GM23338 (cell line): ENCODE data around the gene CNTN1. TPM values are rescaled to one million over a fixed set of nuclear protein-coding genes. Genes with fewer than 3 reads are reported as not detected.

ENCODE experiments used
- ATAC-seq: fragments of 200-7000 bp; cut with Tn5 transposase; 3 replicates; pipeline ENCODE4 v1.9.1; 2020
- DNase-seq: peaks from one replicate; pipeline ENCODE4 v3.0.0-alpha.2; 2015; ENCODE audit warnings: low spot score
- H2AFZ ChIP-seq: fragments of 200-600 bp; sonication (generic); 2 replicates; pipeline ENCODE4 v1.8.0; 2016; ENCODE audit warnings: antibody characterized with exemption, mild to moderate bottlenecking, moderate library complexity
- H3F3A ChIP-seq: fragments of 200-600 bp; sonication (generic); replicated peaks from 2 replicates; pipeline ENCODE4 v1.8.0; 2017; ENCODE audit warnings: antibody characterized with exemption, mixed run types, low read depth
- H3K27ac ChIP-seq: fragments of 200-600 bp; sonication (generic); 2 replicates; pipeline ENCODE4 v1.6.1; 2016; ENCODE audit warnings: low read depth
- H3K27me3 ChIP-seq: fragments of 200-600 bp; sonication (generic); 2 replicates; pipeline ENCODE4 v1.8.0; 2016; ENCODE audit warnings: mild to moderate bottlenecking, mixed run types, moderate library complexity; ENCODE audit not compliant: insufficient read depth
- H3K36me3 ChIP-seq: fragments of 200-600 bp; sonication (generic); 2 replicates; pipeline ENCODE4 v1.8.0; 2016; ENCODE audit warnings: mild to moderate bottlenecking; ENCODE audit not compliant: insufficient read depth
- H3K4me1 ChIP-seq: fragments of 200-600 bp; sonication (generic); 2 replicates; pipeline ENCODE4 v1.8.0; 2016; ENCODE audit warnings: mild to moderate bottlenecking, moderate library complexity; ENCODE audit not compliant: insufficient read depth
- H3K4me2 ChIP-seq: fragments of 200-600 bp; sonication (generic); 2 replicates; pipeline ENCODE4 v1.7.1; 2017; ENCODE audit warnings: mixed run types
- H3K4me3 ChIP-seq: fragments of 200-600 bp; sonication (generic); 2 replicates; pipeline ENCODE4 v1.6.1; 2016; ENCODE audit warnings: mixed run types
- H3K79me2 ChIP-seq: fragments of 200-600 bp; sonication (generic); replicated peaks from 2 replicates; pipeline ENCODE4 v1.8.0; 2017; ENCODE audit warnings: mild to moderate bottlenecking; ENCODE audit not compliant: insufficient read depth
- H3K9me2 ChIP-seq: fragments of 200-600 bp; sonication (generic); 2 replicates; pipeline ENCODE4 v1.8.0; 2017; ENCODE audit not compliant: insufficient read depth
- H4K20me1 ChIP-seq: fragments of 200-600 bp; sonication (generic); replicated peaks from 2 replicates; pipeline ENCODE4 v1.8.0; 2017; ENCODE audit warnings: mild to moderate bottlenecking; ENCODE audit not compliant: insufficient read depth
- H3K27ac Mint-ChIP-seq: 2 replicates; pipeline ENCODE4 v1.8.0; 2020; ENCODE audit warnings: inconsistent platforms, mild to moderate bottlenecking, moderate library complexity, mixed read lengths
- H3K27me3 Mint-ChIP-seq: 3 replicates; pipeline ENCODE4 v1.8.0; 2022; ENCODE audit warnings: low read depth, mild to moderate bottlenecking, moderate library complexity, mixed read lengths, inconsistent platforms; ENCODE audit not compliant: insufficient read depth, poor library complexity
- H3K36me3 Mint-ChIP-seq: 3 replicates; pipeline ENCODE4 v1.8.0; 2021; ENCODE audit warnings: low read depth, mild to moderate bottlenecking, inconsistent platforms, moderate library complexity, mixed read lengths
- H3K4me1 Mint-ChIP-seq: 3 replicates; pipeline ENCODE4 v1.8.0; 2020; ENCODE audit warnings: mild to moderate bottlenecking, inconsistent platforms, mixed read lengths
- H3K4me3 Mint-ChIP-seq: 3 replicates; pipeline ENCODE4 v1.8.0; 2021; ENCODE audit warnings: moderate library complexity, mild to moderate bottlenecking, inconsistent platforms, mixed read lengths
- H3K9me3 Mint-ChIP-seq: 3 replicates; pipeline ENCODE4 v1.8.0; 2020; ENCODE audit warnings: moderate library complexity, mild to moderate bottlenecking, inconsistent platforms, mixed read lengths
- CREB1 ChIP-seq: fragments of 250-450 bp; sonication (Bioruptor Pico); IDR thresholded peaks from 2 replicates; pipeline ENCODE4 v1.5.0; 2020; ENCODE audit warnings: low read depth, mild to moderate bottlenecking, moderate library complexity
- EZH2 ChIP-seq: fragments of 200-600 bp; sonication (generic); IDR thresholded peaks from one replicate; pipeline ENCODE4 v1.8.0; 2017; ENCODE audit warnings: antibody characterized with exemption, mild to moderate bottlenecking, low read depth; ENCODE audit not compliant: unreplicated experiment
- EZH2phosphoT487 ChIP-seq: fragments of 200-600 bp; sonication (generic); IDR thresholded peaks from one replicate; pipeline ENCODE4 v1.8.1; 2018; ENCODE audit warnings: antibody characterized with exemption; ENCODE audit not compliant: unreplicated experiment
- JUNB ChIP-seq: IDR thresholded peaks from one replicate; pipeline ENCODE4 v1.6.1; 2016; ENCODE audit warnings: antibody characterized with exemption; ENCODE audit not compliant: unreplicated experiment
- NANOG ChIP-seq: IDR thresholded peaks from 2 replicates; pipeline ENCODE4 v1.6.1; 2016; ENCODE audit warnings: antibody characterized with exemption, borderline replicate concordance
- STAT1 ChIP-seq: IDR thresholded peaks from one replicate; pipeline ENCODE4 v1.6.1; 2016; ENCODE audit warnings: antibody characterized with exemption; ENCODE audit not compliant: unreplicated experiment
- ZNF114 ChIP-seq: fragments of 250-450 bp; sonication (Bioruptor Pico); IDR thresholded peaks from 2 replicates; pipeline ENCODE4 v1.5.0; 2020; ENCODE audit warnings: mild to moderate bottlenecking, moderate library complexity
- polyA plus RNA-seq: library from polyadenylated mRNA; unstranded; fragments of >200 nt; fragmentation: Nextera tagmentation; extraction: Ambion mirVana; gene quantifications from 2 replicates; pipeline ENCODE4 v1.2.1, GENCODE V29; 2016
- total RNA-seq: library from RNA; depleted of rRNA; stranded (reverse); fragments of >200 nt; shearing (Covaris generic); gene quantifications from 2 replicates; pipeline ENCODE4 v1.2.3, GENCODE V29; 2014
- TF ChIP-seq, protein P1 (sequence below): IDR thresholded peaks from 2 replicates; pipeline ENCODE4 v1.6.1; 2016; ENCODE audit warnings: antibody characterized with exemption
- TF ChIP-seq, protein P2 (sequence below), 2 experiments: fragments of 200-600 bp in 1 of 2; sonication (generic) in 1 of 2; conservative IDR thresholded peaks; 2 replicates each; pipeline versions ENCODE4 v1.5.1 to v1.6.1; 2016 to 2017; ENCODE audit warnings: antibody characterized with exemption in 2 of 2, low read depth in 2 of 2, mild to moderate bottlenecking in 2 of 2, moderate library complexity in 1 of 2
- TF ChIP-seq, protein P3 (sequence below): fragments of 250-450 bp; sonication (Bioruptor Pico); IDR thresholded peaks from 2 replicates; pipeline ENCODE4 v1.5.0; 2020; ENCODE audit warnings: mild to moderate bottlenecking, moderate library complexity

The CNTN1 gene
- total and polyA plus RNA-seq, 2 experiments from 2014 or later = 5.0 to 27.0 TPM

DNA sequence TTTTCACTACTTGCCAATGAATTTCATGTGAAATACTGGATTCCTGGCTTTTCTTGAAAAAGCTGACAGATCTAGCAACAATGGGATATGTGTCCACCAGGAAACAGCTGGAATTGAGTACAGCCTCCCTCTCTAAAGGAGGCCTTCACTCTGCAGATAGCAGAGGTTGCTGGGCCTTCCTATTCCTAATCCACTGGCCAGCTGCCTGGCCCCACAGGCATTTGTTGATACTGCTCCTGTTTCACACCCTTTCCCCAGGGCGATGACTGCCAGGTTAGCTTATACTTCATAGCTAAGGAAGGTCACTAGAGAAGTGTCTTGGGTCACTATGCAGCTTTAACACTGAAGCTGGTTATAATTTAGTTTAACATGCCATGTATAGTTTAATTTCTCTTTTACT, 408.3 kb downstream of the CNTN1 start (continued):
- TF ChIP-seq EZH2phosphoT487 (no peak), ZNF114 (no peak), NANOG (no peak), STAT1 (no peak), EZH2 (no peak)
- TF ChIP-seq, protein P1, sequence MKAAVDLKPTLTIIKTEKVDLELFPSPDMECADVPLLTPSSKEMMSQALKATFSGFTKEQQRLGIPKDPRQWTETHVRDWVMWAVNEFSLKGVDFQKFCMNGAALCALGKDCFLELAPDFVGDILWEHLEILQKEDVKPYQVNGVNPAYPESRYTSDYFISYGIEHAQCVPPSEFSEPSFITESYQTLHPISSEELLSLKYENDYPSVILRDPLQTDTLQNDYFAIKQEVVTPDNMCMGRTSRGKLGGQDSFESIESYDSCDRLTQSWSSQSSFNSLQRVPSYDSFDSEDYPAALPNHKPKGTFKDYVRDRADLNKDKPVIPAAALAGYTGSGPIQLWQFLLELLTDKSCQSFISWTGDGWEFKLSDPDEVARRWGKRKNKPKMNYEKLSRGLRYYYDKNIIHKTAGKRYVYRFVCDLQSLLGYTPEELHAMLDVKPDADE = no peak
- TF ChIP-seq, protein P2, sequence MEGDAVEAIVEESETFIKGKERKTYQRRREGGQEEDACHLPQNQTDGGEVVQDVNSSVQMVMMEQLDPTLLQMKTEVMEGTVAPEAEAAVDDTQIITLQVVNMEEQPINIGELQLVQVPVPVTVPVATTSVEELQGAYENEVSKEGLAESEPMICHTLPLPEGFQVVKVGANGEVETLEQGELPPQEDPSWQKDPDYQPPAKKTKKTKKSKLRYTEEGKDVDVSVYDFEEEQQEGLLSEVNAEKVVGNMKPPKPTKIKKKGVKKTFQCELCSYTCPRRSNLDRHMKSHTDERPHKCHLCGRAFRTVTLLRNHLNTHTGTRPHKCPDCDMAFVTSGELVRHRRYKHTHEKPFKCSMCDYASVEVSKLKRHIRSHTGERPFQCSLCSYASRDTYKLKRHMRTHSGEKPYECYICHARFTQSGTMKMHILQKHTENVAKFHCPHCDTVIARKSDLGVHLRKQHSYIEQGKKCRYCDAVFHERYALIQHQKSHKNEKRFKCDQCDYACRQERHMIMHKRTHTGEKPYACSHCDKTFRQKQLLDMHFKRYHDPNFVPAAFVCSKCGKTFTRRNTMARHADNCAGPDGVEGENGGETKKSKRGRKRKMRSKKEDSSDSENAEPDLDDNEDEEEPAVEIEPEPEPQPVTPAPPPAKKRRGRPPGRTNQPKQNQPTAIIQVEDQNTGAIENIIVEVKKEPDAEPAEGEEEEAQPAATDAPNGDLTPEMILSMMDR (conservative IDR thresholded peaks at IDR 0.05; ENCODE audit: low read depth in 2 of 2) = no peak

DNA sequence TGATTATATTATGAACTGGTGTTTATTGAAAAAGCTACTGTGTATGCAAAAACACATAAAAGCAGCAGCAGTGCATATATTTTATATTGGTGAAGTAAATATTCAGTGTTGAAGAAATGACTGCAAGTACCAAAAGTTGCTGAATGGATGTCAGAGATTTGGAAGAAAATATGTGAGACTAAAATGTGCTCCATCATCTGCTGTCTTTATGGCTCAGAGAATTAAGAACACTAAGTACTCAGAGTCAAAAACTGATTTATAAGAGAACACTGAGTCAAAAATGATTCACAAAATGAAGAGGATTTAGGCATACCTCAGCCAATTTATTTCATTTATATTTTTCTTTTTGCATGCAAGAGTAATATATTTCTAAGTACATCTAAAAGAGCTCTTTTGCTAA, 409.6 kb downstream of the CNTN1 start:
- Histone ChIP-seq H3K27ac (no peak overlapping the region), H4K20me1 (no peaks in the 10 kb centered on the region), H3F3A (no peaks in the 10 kb centered on the region), H3K9me2 (no peaks in the 10 kb centered on the region), H3K36me3 (no peaks in the 10 kb centered on the region), H3K79me2 (no peaks in the 10 kb centered on the region), H3K4me2 (no peak overlapping the region), H3K4me3 (no peak overlapping the region), H3K27me3 (no peaks in the 10 kb centered on the region), H2AFZ (no peak overlapping the region), H3K4me1 (no peaks in the 10 kb centered on the region)
- Mint-ChIP-seq H3K9me3 (no peaks in the 10 kb centered on the region), H3K27ac (no peak overlapping the region), H3K36me3 (no peaks in the 10 kb centered on the region), H3K4me3 (no peak overlapping the region), H3K27me3 (no peaks in the 10 kb centered on the region), H3K4me1 (no peaks in the 10 kb centered on the region)
- no peak for ATAC-seq
- no peak for DNase-seq
- TF ChIP-seq ZNF114 (no peak), NANOG (no peak), CREB1 (no peak), JUNB (no peak), EZH2 (no peak)
- TF ChIP-seq, protein P3, sequence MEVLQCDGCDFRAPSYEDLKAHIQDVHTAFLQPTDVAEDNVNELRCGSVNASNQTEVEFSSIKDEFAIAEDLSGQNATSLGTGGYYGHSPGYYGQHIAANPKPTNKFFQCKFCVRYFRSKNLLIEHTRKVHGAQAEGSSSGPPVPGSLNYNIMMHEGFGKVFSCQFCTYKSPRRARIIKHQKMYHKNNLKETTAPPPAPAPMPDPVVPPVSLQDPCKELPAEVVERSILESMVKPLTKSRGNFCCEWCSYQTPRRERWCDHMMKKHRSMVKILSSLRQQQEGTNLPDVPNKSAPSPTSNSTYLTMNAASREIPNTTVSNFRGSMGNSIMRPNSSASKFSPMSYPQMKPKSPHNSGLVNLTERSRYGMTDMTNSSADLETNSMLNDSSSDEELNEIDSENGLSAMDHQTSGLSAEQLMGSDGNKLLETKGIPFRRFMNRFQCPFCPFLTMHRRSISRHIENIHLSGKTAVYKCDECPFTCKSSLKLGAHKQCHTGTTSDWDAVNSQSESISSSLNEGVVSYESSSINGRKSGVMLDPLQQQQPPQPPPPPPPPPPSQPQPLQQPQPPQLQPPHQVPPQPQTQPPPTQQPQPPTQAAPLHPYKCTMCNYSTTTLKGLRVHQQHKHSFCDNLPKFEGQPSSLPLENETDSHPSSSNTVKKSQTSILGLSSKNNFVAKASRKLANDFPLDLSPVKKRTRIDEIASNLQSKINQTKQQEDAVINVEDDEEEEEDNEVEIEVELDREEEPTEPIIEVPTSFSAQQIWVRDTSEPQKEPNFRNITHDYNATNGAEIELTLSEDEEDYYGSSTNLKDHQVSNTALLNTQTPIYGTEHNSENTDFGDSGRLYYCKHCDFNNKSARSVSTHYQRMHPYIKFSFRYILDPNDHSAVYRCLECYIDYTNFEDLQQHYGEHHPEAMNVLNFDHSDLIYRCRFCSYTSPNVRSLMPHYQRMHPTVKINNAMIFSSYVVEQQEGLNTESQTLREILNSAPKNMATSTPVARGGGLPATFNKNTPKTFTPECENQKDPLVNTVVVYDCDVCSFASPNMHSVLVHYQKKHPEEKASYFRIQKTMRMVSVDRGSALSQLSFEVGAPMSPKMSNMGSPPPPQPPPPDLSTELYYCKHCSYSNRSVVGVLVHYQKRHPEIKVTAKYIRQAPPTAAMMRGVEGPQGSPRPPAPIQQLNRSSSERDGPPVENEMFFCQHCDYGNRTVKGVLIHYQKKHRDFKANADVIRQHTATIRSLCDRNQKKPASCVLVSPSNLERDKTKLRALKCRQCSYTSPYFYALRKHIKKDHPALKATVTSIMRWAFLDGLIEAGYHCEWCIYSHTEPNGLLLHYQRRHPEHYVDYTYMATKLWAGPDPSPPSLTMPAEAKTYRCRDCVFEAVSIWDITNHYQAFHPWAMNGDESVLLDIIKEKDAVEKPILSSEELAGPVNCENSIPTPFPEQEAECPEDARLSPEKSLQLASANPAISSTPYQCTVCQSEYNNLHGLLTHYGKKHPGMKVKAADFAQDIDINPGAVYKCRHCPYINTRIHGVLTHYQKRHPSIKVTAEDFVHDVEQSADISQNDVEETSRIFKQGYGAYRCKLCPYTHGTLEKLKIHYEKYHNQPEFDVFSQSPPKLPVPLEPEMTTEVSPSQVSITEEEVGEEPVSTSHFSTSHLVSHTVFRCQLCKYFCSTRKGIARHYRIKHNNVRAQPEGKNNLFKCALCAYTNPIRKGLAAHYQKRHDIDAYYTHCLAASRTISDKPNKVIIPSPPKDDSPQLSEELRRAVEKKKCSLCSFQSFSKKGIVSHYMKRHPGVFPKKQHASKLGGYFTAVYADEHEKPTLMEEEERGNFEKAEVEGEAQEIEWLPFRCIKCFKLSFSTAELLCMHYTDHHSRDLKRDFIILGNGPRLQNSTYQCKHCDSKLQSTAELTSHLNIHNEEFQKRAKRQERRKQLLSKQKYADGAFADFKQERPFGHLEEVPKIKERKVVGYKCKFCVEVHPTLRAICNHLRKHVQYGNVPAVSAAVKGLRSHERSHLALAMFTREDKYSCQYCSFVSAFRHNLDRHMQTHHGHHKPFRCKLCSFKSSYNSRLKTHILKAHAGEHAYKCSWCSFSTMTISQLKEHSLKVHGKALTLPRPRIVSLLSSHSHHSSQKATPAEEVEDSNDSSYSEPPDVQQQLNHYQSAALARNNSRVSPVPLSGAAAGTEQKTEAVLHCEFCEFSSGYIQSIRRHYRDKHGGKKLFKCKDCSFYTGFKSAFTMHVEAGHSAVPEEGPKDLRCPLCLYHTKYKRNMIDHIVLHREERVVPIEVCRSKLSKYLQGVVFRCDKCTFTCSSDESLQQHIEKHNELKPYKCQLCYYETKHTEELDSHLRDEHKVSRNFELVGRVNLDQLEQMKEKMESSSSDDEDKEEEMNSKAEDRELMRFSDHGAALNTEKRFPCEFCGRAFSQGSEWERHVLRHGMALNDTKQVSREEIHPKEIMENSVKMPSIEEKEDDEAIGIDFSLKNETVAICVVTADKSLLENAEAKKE (CRISPR knock-in tag) = no peak
- TF ChIP-seq, protein P2 (conservative IDR thresholded peaks at IDR 0.05; ENCODE audit: low read depth in 2 of 2) = no peak
